Nephron (organoid): ENCODE results near the gene ELL.

Experiments used
- H3K27ac Mint-ChIP-seq, 3 experiments: 2 replicates each; pipeline ENCODE4 v1.8.0; 2020; ENCODE audit warnings: mixed read lengths in 3 of 3, mild to moderate bottlenecking in 2 of 3, moderate library complexity in 1 of 3
- H3K27me3 Mint-ChIP-seq: 2 replicates; pipeline ENCODE4 v1.8.0; 2021; ENCODE audit warnings: low read depth, mild to moderate bottlenecking, moderate library complexity, mixed read lengths
- H3K36me3 Mint-ChIP-seq: 2 replicates; pipeline ENCODE4 v1.8.0; 2020; ENCODE audit warnings: low read depth, mixed read lengths
- H3K4me1 Mint-ChIP-seq: 2 replicates; pipeline ENCODE4 v1.8.0; 2020; ENCODE audit warnings: mixed read lengths
- H3K4me3 Mint-ChIP-seq, 3 experiments: 2 replicates each; pipeline ENCODE4 v1.8.0; 2020; ENCODE audit warnings: mild to moderate bottlenecking in 3 of 3, mixed read lengths in 3 of 3, moderate library complexity in 2 of 3
- H3K9me3 Mint-ChIP-seq: 2 replicates; pipeline ENCODE4 v1.8.0; 2020; ENCODE audit warnings: mixed read lengths
- TF ChIP-seq, protein P1 (sequence below), 3 experiments: fragments of 200-600 bp; sonication (generic); IDR thresholded peaks; one replicate each; pipeline ENCODE4 v1.5.0; 2021; ENCODE audit warnings: antibody characterized with exemption in 3 of 3; ENCODE audit not compliant: unreplicated experiment in 3 of 3

The ELL gene

DNA sequence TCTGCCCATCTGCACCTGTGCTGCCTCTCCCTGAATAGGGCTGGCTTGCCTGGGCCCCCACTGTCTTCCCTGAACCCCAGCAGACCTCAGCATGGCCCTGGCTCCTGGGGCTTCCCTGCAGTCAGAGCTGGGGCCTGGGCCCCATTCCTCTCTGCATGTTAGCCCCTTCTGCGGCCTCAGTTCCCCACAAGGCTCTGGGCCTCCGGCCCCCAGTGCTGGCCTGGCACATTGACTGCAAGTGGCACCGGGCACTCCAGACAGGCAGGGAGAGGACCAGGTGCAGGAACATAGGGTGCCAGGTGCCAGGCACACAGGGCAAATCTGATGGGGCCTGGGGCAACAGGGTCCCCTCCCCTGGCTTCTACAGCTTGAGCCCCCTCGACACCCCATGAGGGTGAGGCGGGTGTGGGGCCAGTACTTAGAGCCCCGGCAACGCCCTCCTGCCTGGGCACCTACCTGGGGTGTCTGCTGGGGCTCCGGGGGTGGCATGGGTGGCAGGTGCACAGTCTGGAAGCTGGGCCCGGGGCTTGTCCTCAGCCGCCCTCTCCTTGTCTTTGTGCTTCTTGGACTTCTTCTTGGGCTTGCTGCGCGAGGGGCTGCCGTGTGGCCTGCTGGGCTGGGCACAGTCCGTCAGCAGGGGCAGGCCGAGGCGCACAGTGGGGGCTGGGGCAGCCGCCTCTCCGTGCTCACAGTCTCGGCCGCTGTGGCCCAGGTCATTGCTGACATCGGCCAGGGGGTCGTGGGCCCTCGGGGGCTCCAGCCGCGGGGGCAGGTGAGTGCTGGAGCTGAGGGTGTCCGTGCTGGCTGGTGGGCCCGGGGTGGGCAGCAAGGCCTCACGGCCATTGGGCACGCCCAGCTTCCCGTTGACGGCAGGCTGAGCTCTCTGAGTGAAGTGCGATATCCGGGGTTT lies 71.6 kb downstream of the ELL start:
- no peak overlapping the region for H3K4me3 Mint-ChIP-seq
- peaks cover 30% of the 10 kb centered on the region for H3K4me1 Mint-ChIP-seq
- TF ChIP-seq, protein P1, sequence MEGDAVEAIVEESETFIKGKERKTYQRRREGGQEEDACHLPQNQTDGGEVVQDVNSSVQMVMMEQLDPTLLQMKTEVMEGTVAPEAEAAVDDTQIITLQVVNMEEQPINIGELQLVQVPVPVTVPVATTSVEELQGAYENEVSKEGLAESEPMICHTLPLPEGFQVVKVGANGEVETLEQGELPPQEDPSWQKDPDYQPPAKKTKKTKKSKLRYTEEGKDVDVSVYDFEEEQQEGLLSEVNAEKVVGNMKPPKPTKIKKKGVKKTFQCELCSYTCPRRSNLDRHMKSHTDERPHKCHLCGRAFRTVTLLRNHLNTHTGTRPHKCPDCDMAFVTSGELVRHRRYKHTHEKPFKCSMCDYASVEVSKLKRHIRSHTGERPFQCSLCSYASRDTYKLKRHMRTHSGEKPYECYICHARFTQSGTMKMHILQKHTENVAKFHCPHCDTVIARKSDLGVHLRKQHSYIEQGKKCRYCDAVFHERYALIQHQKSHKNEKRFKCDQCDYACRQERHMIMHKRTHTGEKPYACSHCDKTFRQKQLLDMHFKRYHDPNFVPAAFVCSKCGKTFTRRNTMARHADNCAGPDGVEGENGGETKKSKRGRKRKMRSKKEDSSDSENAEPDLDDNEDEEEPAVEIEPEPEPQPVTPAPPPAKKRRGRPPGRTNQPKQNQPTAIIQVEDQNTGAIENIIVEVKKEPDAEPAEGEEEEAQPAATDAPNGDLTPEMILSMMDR (IDR thresholded peaks at IDR 0.05; ENCODE audit: unreplicated experiment in 3 of 3) = no peak
- no peaks in the 10 kb centered on the region for H3K27me3 Mint-ChIP-seq
- H3K9me3 Mint-ChIP-seq = no peaks in the 10 kb centered on the region
- H3K27ac Mint-ChIP-seq = no peak overlapping the region
- peaks cover 20% of the 10 kb centered on the region for H3K36me3 Mint-ChIP-seq

DNA sequence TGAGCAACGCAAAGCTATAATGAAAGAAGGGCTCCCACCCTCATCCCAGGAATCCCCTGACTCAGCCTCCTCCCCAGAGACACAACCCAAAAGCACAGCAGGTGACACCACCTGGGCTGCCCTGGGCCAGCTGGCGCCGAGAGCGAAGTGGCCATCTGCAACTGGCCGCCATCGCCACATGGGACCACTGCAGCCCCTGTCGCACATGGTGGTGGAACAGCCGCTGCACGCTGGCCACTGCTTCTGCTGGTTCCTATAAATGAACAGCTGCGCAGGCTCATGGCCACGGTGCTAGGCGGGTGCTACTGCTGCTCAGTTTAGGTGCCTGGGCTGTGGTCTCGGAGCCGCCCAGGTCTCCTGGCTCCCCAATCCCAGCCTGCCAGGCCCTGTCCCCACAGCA lies 72.3 kb downstream of the ELL start:
- Mint-ChIP-seq H3K4me3 (no peak overlapping the region), H3K9me3 (no peaks in the 10 kb centered on the region), H3K27ac (no peak overlapping the region), H3K4me1 (peaks cover 30% of the 10 kb centered on the region), H3K27me3 (no peaks in the 10 kb centered on the region), H3K36me3 (peaks cover 20% of the 10 kb centered on the region)
- TF ChIP-seq, protein P1 (IDR thresholded peaks at IDR 0.05; ENCODE audit: unreplicated experiment in 3 of 3) = no peak

DNA sequence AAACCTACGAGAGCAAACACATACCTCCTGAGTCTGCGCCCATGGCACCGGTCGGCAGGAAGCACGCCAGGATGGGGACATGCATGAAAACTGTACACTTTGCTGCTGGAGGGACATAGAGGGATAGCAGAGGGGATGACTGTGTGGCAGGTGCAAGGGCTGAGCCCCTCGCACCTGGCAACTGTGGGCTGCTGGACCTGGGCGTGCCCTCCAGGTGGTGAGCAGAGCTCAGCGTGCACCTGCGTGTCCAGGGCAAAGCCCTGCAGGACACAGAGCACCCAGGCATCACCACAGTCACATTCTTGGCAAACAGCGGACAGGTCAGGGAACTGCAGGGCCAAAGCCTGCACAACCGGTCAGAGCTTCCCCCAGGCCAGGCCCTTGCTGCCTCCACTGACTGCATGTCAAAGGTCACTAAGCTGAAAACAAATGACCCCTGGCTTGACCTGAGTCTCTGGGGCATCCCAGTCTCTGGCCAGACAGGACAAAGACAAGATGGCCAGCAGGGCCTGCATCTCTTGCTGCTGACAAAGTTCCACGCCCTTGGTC lies 75.0 kb downstream of the ELL start:
- Mint-ChIP-seq H3K27ac (no peak overlapping the region), H3K27me3 (no peaks in the 10 kb centered on the region), H3K36me3 (peaks cover 18% of the 10 kb centered on the region), H3K4me3 (peak overlapping the region in 1 of 3 experiments; percentile 7), H3K9me3 (no peaks in the 10 kb centered on the region), H3K4me1 (peaks cover 26% of the 10 kb centered on the region)
- TF ChIP-seq, protein P1 (IDR thresholded peaks at IDR 0.05; ENCODE audit: unreplicated experiment in 3 of 3) = no peak

DNA sequence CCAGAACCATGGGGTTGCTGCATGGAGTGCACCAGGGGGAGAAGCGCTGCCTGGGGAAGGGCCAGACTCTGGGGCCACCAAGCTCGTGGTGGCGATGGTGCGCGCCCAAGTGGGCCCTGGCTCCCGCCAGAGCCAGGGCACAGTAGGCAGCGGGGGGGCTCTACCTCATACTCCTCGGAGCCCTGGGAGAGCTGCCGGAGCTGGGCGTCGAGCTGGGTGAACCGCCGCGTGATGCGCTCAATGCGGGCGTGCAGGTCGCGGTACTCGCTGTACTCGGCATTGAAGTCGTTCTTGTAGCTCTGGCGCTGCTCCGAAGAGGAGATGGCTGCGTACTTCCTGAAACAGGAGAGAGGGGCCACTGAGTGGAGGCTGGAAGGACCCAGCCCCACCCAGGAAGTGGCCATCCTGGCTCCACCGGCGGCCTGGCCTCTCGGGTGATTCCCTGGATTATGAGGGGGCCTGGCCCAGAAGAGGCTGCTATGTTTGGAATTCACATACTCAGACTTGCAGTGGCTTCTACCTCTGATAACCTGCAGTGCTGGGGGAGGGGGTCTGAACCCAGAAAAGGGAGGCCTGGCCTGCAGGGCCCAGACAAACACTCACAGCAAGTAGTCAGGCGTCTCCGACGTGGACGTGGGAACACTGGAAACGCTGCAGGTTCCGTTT lies 75.6 kb downstream of the ELL start:
- TF ChIP-seq, protein P1 (IDR thresholded peaks at IDR 0.05; ENCODE audit: unreplicated experiment in 3 of 3) = no peak
- Mint-ChIP-seq H3K9me3 (no peaks in the 10 kb centered on the region), H3K4me1 (peaks cover 26% of the 10 kb centered on the region), H3K36me3 (peaks cover 18% of the 10 kb centered on the region), H3K4me3 (peak overlapping the region in 1 of 3 experiments; percentile 7), H3K27me3 (no peaks in the 10 kb centered on the region), H3K27ac (no peak overlapping the region)

DNA sequence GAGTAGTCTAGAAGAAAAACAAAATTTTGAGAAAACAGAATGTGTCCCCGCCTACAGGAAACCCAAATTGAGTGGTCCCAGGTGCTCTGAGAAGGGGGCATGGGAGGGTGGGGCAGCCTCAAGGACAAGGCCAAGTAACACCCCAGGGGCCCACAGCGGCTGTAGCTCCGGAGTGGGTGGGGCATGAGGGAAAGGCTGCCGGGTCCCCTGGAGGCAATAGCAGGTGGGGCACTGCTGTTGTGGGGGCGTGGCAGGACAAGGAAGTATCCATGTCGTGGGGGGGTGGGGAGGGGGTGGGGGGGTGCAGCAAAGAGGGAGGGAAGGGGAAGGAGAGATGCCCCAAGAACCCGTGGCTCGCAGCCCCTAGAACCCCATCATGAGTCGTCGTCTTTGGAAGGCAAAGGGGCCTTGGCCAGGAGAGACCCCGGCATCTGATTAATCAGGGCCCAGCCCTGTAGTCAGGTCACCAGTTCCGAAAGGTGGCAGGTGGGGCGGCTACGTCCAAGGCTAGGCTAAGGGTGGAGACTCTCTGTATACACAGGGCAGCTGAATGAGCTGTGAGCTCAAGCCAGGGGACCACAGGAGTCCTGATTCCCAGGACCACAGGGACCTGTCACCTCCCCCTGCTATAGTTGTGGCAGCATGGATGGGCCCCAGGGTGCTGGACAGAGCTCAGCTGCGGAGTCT lies 76.5 kb downstream of the ELL start:
- no peak overlapping the region for H3K27ac Mint-ChIP-seq
- TF ChIP-seq, protein P1 (IDR thresholded peaks at IDR 0.05; ENCODE audit: unreplicated experiment in 3 of 3) = no peak
- no peaks in the 10 kb centered on the region for H3K9me3 Mint-ChIP-seq
- H3K27me3 Mint-ChIP-seq = no peaks in the 10 kb centered on the region
- peak overlapping the region; percentile 7 to 94 (median 63) for H3K4me3 Mint-ChIP-seq
- peaks cover 25% of the 10 kb centered on the region for H3K4me1 Mint-ChIP-seq
- peaks cover 14% of the 10 kb centered on the region for H3K36me3 Mint-ChIP-seq
